ENCODE results near the gene ERC2.

Gene ERC2

GRCh38 chr3:56173601-56174000 lies 294.7 kb downstream of the ERC2 start:
- no peak for FAIRE-seq

- no peak for FAIRE-seq
These were observed 303.8 kb downstream of the ERC2 start for GRCh38 chr3:56164436-56164835.

- no peak for FAIRE-seq
These were observed 310.4 kb downstream of the ERC2 start for GRCh38 chr3:56157693-56158362.

- FAIRE-seq, result no peak
These were observed 314.0 kb downstream of the ERC2 start for GRCh38 chr3:56154297-56154696.

- no peak for FAIRE-seq
These were observed 320.9 kb downstream of the ERC2 start for GRCh38 chr3:56147354-56147753.

- no peak for FAIRE-seq
These were observed 322.9 kb downstream of the ERC2 start for GRCh38 chr3:56145410-56145809.

- FAIRE-seq, result no peak
These were observed 323.5 kb downstream of the ERC2 start for GRCh38 chr3:56144805-56145204.

GRCh38 chr3:56137415-56137814 lies 330.9 kb downstream of the ERC2 start:
- no peak for FAIRE-seq

- no peak for FAIRE-seq
These were observed 331.8 kb downstream of the ERC2 start for GRCh38 chr3:56136514-56136913.

GRCh38 chr3:56135941-56136340 lies 332.3 kb downstream of the ERC2 start:
- no peak for FAIRE-seq

GRCh38 chr3:56133423-56133822 lies 334.8 kb downstream of the ERC2 start:
- no peak for FAIRE-seq

- FAIRE-seq, result no peak
These were observed 335.5 kb downstream of the ERC2 start for GRCh38 chr3:56132762-56133161.

GRCh38 chr3:56131974-56132590 lies 336.2 kb downstream of the ERC2 start:
- FAIRE-seq, result peak; percentile 47

GRCh38 chr3:56130036-56130435 lies 338.2 kb downstream of the ERC2 start:
- no peak for FAIRE-seq

GRCh38 chr3:56126632-56127031 lies 341.6 kb downstream of the ERC2 start:
- no peak for FAIRE-seq

- no peak for FAIRE-seq
These were observed 342.8 kb downstream of the ERC2 start for GRCh38 chr3:56125358-56126005.

GRCh38 chr3:56124546-56124945 lies 343.7 kb downstream of the ERC2 start:
- no peak for FAIRE-seq

- FAIRE-seq, result no peak
These were observed 344.8 kb downstream of the ERC2 start for GRCh38 chr3:56123487-56123886.

- no peak for FAIRE-seq
These were observed 345.4 kb downstream of the ERC2 start for GRCh38 chr3:56122911-56123310.

GRCh38 chr3:56121716-56122115 lies 346.6 kb downstream of the ERC2 start:
- FAIRE-seq, result no peak

- FAIRE-seq, result no peak
These were observed 348.5 kb downstream of the ERC2 start for GRCh38 chr3:56119575-56120349.

- no peak for FAIRE-seq
These were observed 349.3 kb downstream of the ERC2 start for GRCh38 chr3:56118968-56119367.

GRCh38 chr3:56115698-56116097 lies 352.6 kb downstream of the ERC2 start:
- FAIRE-seq, result no peak

- no peak for FAIRE-seq
These were observed 353.1 kb downstream of the ERC2 start for GRCh38 chr3:56115199-56115598.
